NCI-H226 (cell line): ENCODE results near the gene P2RY11.

Source experiments
- DNase-seq: peaks from one replicate; pipeline ENCODE4 v3.0.0-alpha.2; 2015

P2RY11 gene

DNA sequence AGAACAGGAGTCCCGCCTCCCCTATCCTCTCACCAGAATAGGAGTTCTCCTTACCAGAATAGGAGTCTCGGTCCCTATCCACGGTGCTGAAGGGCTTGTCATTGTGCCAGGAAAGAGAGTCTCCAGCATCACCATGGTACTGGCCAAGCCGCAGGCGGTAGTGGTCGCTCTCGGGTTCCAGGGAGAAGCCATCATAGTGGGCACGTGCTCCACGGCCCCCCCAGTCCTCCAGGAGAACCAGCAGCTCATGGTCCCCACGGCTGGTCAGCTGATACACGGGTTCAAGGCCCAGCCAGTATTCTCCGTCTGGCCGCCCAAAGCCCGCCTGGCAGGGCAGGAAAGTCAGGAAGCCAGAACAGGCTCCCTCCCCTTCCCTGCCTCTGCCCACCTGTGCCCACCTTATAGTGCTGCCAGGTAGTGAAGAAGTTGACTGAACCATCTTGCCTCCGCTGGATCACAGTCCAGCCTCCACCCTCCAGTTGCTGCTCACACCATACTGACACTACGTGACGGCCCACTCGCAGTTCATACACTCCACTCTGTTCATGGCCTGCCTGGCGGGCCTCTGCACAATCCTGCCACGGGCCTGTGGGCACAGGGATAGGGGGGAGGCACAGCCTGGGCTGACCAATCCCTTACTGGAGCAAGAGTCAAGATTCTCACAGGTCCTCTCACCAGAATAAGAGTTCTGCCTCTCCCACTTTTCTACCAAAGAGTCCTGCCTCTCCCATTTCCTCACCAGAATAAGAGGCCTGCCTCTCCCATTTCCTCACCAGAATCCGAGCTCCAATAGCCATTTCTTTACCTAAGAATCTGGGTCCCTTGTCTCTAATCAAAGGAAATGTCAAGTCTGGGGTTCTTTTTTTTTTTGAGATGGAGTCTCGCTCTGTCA is 18.0 kb upstream of the P2RY11 start:
- DNase-seq: no peak

DNA sequence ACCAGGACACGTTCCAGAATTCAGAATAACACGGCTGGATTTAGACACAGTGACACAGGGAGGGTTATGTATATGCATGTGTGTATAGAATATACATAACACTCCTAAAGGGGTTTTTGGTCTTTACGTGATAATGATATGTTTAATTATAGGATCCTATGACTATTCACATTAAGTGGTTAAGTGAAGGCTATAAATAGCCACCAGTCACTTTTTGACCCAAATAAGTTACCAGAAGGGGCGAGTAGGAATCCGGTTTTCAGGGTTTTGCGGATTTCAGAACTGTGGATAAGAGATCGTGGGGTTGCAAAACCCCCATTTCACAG is 15.9 kb upstream of the P2RY11 start:
- DNase-seq: no peak

DNA sequence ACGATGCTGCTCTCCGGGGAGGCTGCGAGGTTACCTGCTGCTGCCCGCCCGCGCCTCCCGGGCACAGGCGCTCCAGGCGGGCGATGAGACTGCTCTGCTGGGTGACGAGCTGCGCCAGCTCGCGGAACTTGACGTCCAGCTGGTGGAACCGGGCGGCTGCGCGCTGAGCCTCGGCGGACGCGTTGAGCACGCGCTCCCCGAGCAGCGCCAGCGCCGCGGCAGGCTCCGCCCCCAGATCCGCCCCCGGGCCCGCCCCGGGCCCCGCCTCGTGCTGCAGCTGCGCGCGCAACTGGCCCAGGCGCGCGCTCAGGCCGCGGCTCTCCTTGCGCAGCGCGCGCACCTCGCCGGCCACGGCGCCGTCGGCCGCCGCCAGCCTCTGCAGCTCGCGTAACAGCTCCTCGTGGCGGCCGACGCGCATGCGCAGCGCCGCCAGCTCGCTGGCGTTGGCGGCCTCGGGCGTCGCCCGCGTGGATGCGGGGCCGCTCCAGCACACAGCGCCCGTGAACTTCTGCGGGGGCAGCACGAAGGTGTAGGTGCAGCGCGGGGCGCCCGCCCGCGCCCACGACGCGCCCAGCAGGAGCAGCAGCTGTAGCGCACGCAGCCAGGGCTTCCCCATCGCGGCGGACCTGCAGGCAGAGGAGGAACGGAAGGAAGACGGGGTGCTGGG is 15.4 kb upstream of the P2RY11 start:
- peak; percentile 81 for DNase-seq

DNA sequence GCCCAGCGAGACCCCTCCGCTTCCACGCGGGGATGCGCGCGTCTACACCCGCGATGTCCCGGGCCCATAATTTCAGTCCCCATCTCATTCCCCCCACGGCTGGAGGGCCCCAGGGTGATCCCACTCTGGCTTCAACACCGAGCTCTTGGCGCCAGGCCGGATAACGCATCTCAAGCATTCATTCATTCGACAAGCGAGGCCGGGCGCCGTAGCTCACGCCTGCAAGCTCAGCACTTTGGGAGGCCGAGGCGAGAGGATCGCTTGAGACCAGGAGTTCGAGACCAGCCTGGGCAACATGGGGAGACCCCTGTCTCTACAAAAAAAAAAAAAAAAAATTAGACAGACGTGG is 14.9 kb upstream of the P2RY11 start:
- DNase-seq: no peak

DNA sequence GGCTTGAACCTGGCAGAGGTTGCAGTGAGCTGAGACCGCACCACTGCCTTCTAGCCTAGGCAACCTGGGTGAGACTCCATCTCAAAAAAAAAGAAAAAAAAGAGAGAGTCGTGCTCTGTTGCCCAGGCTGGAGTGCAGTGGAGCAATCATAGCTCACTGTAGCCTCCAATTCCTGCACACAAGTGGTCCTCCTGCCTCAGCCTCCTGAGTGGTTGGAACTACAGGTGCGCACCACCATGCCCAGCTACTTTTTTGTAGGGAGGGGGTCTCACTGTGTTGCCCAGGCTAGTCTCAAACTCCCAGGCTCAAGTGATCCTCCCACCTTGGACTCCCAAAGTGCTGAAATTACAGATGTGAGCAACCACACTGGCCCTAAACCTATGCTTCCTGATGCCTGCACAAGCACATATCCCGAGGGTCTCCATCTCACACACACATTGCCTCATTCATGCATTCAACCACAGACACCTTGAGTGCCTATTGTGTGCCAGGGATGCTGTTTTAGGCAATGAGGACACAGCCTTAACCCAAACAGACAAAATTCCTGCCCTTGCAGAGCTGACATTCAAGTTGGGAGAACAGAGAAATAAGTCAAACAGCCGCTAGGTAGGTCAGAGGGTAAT is 11.2 kb upstream of the P2RY11 start:
- DNase-seq: no peak

DNA sequence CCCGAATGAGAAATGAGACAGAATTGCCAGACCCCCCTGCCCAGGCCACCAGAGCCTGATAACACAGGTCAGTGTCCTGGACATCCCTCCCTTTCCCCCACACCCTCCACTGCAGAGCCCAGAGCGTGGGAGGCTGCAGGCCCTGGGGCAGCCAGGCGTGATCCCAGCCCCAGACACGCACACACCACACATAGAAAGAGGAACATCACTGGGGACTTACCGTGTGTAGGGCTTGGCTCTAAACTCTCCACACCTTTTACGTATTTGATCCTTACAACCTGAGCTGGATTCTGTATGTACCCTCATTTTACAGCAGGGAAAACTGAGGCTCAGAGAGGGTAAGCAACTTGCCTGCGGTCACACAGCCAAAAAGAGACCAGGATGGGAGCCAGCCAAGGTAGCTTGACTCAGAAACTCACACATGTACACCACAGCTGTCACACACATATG is 8.7 kb upstream of the P2RY11 start:
- no peak for DNase-seq

DNA sequence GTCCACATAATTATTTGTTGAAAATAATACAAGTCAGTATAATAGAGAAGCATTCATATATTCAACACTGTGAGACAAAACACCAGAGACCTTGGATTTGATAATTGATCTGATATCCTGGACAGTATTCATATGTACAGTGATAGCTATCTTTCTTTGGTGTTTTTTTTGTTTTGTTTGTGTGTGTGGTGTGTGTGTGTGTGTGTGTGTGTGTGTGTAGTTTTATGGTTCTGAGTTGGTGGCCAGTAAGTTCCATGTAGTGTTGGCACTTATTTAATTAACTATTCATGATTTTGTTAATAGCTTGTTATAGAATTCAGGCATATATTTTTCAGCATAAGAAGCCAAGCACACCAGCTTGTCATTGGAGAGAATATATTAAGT is 7.4 kb upstream of the P2RY11 start:
- DNase-seq: no peak

DNA sequence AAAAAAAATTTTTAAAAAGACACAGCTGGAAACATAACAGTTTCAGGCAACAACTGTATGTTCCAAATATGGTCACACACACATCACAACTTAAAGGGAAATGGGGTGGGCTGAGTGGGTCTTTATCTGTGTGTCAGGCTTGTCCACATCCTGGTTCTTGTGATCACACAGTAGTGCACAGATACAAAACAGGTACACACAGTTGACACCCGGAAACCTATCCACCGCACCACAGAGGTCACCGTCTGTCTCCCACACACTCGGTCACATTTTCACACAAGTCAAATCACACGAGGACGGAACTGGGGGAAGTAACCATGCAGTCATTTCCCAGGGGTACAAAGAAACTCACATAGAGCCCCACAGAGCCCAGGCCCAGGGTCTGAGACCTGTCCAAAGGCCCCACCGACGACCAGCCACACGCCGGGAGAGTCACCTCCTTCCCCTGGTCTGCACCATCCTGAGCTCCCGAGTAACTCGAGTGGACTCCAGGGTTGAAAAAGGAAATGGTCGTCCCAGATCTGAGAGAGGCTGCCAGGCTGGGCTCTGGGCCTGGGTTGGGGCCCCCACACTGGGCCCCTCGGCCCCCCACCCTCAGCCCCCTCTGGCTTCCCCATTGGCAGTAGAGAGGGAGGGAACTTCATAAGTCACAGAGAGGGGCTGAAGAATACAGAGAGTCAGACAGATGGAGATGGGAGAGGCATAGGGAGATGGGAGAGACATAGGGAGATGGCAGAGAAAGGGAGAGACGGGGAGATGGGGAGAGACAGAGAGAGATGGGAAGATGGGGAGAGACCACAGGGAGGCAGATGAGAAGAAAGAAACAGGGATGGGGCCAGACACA is 6.6 kb upstream of the P2RY11 start:
- DNase-seq: no peak

DNA sequence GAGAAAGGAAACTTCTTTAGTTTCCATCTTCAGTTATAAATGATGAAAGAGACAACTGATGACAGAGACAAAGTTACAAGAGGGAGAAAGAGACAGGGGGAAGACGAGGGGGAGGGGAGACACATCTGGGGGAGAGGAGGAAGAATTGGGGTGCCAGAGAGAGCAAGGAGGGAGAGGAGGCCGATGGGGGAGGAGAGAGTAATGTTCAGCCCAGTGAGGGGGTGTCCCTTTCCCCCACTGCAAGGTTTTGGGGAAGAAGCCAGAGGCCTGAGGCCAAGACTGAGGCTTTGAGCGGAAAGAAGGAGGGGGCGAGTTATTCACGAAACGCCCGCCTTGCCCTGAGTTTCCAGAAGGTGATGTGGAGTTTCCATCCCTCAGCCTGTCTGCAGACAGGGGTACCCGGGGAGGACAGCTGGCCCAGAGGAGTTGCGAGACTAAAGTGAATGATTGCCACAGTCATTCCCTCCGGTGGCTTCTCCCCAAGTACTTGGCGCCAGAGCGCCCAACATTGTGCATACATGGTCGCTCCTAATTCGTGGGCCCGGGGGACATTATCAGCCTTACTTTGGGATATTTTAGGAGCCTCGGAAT is 5.9 kb upstream of the P2RY11 start:
- no peak for DNase-seq

DNA sequence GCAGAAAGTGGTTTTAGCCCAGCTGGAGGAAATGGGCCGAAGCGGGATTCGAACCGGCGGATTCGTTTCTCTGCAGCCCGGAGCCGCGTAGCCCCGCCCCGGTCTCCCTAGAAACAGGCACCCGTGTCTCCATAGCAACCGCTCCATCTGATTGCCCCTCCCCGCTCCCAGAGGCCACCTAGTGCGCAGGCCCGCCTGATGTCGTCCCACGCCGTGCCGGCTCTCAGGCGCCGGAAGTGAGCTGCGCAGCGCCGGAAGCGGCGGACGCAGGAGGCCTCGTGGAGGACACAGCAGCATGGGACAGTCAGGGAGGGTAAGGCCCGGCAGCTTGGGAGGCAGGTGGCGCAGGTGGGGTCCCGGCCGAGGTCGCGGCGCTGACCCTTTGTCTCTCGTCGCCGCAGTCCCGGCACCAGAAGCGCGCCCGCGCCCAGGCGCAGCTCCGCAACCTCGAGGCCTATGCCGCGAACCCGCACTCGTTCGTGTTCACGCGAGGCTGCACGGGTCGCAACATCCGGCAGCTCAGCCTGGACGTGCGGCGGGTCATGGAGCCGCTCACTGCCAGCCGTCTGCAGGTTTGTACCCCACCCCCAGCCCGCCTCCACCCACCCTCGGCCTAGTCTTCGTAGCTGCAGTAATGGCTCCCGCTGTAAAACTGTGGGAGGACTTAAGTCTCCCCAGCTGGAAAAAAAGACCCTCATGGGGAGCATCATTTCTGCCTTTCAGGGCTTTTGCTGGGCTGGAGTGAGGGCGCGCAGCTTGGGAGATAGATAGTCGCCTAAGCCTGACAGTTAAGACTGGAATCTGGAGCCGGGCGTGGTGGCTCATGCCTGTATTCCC is 5.2 kb upstream of the P2RY11 start, which contains the start of gene PPAN:
Gene PPAN (plus strand): TSS at position 263 of the 837 bp plus-strand sequence. CDS start 33 bp downstream, at position 296.
- DNase-seq: peak; percentile 95

DNA sequence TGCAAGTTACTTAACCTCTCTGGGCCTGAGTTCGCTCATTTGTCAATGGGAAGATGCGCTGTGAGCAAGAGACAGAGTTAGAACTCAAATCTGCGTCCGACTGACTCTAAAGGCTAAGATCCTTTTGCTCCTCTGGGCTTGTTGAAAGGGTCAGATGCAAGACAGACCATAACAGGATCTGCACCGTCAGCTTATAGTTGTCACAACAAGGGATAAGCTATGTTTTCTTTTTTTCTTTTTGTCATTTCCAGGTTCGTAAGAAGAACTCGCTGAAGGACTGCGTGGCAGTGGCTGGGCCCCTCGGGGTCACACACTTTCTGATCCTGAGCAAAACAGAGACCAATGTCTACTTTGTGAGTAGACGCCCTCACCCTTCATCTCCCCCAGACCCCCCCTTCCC is 4.2 kb upstream of the P2RY11 start:
- DNase-seq: no peak

DNA sequence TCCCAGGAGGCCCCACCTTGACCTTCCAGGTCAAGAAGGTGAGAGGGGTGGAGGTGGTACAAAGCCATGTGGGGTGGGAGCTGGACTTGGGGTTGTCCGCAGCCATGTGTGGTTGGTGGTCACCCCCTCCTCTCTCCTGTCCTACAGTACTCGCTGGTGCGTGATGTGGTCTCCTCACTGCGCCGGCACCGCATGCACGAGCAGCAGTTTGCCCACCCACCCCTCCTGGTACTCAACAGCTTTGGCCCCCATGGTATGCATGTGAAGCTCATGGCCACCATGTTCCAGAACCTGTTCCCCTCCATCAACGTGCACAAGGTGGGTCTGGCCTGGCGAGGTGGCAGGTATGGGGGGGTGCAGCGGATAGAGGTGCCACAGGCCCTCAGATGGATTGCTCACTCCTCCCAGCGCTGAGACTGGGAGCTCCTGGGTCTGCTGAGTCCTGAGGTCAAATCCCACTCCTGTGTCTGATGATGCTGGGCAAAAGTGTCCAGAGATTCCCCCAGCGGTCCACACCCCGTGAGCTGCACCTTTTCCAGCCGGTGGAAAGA is 3.6 kb upstream of the P2RY11 start:
- no peak for DNase-seq

DNA sequence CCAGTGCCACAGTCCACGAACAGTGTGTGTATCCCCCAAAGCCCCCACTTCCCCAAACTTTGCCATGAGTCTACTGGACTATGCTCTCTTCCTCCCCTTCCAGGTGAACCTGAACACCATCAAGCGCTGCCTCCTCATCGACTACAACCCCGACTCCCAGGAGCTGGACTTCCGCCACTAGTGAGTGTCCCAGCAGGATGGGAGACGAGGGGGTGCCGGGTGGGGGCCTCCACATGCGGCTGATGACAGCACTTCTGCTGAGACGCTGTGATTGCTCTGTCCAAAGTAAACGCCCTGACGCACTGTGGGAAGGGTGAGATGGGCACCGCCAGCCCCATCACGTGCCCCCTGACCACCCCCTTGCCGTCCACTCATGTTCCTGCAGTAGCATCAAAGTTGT is 2.0 kb upstream of the P2RY11 start:
- DNase-seq: no peak

DNA sequence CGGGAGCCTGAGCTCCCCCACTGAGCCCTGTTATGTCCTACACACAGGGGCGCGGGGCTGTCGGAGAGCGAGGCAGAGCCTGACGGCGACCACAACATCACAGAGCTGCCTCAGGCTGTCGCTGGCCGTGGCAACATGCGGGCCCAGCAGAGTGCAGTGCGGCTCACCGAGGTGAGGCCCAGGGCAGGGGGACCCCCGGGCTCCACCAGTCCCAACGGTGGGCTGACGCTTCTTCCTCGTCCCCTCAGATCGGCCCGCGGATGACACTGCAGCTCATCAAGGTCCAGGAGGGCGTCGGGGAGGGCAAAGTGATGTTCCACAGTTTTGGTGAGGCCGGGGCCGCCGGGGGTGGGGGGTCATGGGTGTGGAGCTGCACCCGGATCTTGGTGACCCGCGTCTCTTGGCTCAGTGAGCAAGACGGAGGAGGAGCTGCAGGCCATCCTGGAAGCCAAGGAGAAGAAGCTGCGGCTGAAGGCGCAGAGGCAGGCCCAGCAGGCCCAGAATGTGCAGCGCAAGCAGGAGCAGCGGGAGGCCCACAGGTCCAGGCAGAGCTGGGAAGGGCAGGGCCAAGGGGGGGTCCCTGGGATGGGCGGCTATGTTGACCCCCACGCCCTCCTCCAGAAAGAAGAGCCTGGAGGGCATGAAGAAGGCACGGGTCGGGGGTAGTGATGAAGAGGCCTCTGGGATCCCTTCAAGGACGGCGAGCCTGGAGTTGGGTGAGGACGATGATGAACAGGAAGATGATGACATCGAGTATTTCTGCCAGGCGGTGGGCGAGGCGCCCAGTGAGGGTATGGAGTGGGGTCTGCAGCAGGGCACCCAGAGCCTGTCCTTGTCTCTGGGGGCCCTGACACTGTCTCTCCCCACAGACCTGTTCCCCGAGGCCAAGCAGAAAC is 1.2 kb upstream of the P2RY11 start:
- DNase-seq: no peak

DNA sequence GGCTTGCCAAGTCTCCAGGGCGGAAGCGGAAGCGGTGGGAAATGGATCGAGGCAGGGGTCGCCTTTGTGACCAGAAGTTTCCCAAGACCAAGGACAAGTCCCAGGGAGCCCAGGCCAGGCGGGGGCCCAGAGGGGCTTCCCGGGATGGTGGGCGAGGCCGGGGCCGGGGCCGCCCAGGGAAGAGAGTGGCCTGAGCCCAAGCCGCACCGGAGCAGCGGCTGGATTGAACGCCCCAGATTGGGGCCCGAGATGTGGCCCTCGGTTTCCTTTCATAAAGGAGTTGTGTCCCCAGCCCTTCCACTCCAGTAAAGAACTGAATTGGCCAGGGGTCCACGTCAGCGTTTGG is 548 bp upstream of the P2RY11 start:
- no peak for DNase-seq

DNA sequence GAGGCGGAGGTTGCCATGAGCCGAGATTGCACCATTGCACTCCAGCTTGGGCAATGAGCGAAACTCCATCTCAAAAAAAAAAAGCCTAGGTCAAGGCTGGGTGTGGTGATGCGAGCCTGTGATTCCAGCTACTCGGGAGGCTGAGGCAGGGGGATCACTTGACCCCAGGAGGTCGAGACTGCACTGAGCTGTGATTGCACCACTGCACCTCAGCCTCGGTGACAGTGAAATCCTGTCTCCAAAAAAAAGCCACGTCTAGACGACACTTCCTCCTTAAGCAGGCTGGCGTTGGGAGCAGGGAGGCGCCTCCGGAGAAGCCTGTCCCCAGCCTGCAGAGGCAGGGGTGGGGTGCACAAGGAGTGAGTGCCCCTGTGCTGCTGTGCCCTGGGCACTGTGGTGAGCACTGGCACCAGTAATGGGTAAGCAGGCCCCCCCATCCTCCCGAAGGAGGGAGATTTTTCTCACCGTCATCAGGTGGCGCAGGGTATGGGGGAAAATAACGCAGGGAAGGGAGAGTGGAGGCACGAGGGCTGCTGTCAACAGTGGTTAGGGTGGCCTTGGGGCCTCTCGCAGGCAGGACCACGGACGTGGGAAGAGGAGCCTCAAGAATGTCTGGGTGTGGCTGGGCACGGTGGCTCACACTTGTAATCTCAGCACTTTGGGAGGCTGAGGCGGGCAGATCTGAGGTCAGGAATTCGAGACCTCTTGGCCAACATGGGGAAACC is 706 bp downstream of the P2RY11 start:
- DNase-seq: peak; percentile 53

DNA sequence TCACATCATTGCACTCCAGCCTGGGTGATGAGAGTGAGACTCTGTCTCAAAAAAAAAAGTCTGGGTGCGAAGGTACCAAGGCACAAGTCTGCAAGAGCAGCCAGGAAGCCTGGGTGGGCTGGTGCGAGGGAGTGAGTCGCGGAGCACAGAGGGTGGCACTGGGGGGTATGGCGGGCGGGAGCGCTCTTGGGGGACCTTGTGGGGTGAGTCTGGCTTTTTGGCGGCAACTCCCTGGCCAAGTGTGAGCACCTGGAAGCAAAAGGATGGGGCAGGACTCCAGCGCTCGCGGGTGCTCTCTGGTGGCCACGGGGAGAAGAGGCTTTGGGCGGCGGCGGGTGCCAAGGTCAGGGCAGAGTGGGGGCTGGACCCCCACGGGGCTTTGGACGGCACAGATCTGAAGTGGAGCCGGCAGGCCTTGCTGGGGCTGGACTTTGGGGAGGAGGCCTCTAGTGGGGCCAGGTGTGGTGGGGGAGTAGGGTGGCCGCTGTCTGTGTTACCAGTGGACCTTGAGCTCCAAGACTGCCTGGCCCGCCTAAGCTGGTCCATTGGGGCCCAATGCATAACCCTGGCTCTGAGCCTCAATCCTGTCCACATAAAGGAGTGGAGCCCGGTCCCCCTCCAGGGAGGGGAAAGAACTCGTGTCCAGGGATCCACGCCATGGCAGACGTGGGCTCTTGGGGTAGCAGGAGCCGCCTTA is 1.6 kb downstream of the P2RY11 start:
- DNase-seq: no peak

DNA sequence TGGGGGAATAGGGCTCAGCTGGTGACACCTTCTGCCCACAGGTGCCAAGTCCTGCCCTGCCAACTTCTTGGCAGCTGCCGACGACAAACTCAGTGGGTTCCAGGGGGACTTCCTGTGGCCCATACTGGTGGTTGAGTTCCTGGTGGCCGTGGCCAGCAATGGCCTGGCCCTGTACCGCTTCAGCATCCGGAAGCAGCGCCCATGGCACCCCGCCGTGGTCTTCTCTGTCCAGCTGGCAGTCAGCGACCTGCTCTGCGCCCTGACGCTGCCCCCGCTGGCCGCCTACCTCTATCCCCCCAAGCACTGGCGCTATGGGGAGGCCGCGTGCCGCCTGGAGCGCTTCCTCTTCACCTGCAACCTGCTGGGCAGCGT is 2.1 kb downstream of the P2RY11 start:
- DNase-seq: no peak

DNA sequence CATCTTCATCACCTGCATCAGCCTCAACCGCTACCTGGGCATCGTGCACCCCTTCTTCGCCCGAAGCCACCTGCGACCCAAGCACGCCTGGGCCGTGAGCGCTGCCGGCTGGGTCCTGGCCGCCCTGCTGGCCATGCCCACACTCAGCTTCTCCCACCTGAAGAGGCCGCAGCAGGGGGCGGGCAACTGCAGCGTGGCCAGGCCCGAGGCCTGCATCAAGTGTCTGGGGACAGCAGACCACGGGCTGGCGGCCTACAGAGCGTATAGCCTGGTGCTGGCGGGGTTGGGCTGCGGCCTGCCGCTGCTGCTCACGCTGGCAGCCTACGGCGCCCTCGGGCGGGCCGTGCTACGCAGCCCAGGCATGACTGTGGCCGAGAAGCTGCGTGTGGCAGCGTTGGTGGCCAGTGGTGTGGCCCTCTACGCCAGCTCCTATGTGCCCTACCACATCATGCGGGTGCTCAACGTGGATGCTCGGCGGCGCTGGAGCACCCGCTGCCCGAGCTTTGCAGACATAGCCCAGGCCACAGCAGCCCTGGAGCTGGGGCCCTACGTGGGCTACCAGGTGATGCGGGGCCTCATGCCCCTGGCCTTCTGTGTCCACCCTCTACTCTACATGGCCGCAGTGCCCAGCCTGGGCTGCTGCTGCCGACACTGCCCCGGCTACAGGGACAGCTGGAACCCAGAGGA is 2.6 kb downstream of the P2RY11 start:
- no peak for DNase-seq
